GM19193 (cell line): ENCODE measurements around the gene KRTAP10-5.

Source experiments
- POLR2A ChIP-seq: IDR thresholded peaks from 4 replicates; pipeline ENCODE4 v1.6.1; 2011; ENCODE audit not compliant: insufficient read depth, insufficient read length; ENCODE audit errors: extremely low read depth

Gene KRTAP10-5

GRCh38 chr21:44568261-44568660, 12.1 kb downstream of the KRTAP10-5 start:
- no peak for TF ChIP-seq POLR2A

GRCh38 chr21:44567481-44568171, 12.8 kb downstream of the KRTAP10-5 start:
- TF ChIP-seq POLR2A: no peak

DNA sequence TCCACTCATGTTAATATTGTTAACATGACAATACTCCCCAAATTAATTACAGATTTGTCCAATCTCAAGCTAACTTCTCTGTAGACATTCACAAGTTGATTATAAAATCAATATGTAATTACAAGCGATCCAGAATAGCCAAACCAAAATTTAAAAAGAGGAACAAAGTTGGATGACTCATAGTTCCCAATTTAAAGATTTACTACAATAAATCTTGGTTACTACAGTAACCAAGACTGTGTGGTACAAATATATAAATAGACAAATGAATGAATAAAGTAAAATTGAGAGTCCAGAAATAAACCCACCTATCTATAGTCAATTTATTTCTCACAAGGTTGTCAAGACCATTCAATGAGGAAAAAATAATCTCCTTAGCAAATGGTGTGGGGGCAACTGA, 14.0 kb downstream of the KRTAP10-5 start:
- TF ChIP-seq POLR2A: no peak

- no peak for TF ChIP-seq POLR2A
These were observed 15.4 kb downstream of the KRTAP10-5 start for GRCh38 chr21:44564886-44565598.

DNA sequence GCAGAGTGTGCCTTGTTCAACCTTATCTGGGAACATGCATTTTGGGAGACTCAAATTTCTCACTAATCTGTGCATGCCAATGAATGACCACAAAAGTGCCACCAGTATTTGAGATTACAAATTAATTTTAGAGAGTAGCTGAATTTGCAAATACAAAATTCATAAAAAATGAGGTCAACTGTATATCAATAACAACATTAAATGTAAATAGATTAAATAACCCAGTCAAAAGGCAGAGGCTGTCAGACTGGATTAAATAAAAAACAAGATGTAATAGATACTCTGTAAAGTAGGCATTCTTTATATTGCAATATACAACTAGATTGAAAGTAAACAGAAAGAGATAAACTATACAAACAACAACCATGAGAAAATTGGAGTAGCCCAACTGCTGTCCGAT, 16.3 kb downstream of the KRTAP10-5 start:
- TF ChIP-seq POLR2A: no peak

DNA sequence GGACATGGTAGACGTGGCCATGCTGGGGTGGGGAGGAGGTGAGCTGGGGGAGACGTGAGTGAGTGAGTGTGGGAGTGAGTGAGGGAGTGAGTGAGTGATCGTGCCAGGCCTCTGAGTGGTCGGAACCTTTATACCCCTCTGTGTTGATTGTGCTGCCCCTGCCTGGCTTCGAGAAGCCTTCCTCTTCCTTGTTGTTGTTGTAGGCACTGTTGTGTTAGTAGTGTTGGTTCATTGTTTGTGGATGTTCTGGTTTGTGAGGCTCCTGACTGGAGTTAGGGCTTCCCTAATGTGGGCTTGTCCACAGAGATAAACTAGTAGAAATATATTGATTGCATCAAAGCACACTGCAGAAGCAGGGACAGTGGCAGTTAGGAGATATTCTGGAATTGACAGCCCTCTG, 21.7 kb downstream of the KRTAP10-5 start, which contains the start of gene KRTAP10-3:
Gene KRTAP10-3 (minus strand): TSS at position 101 of the 400 bp plus-strand sequence. CDS start 80 bp downstream, at position 21.
- no peak for TF ChIP-seq POLR2A

DNA sequence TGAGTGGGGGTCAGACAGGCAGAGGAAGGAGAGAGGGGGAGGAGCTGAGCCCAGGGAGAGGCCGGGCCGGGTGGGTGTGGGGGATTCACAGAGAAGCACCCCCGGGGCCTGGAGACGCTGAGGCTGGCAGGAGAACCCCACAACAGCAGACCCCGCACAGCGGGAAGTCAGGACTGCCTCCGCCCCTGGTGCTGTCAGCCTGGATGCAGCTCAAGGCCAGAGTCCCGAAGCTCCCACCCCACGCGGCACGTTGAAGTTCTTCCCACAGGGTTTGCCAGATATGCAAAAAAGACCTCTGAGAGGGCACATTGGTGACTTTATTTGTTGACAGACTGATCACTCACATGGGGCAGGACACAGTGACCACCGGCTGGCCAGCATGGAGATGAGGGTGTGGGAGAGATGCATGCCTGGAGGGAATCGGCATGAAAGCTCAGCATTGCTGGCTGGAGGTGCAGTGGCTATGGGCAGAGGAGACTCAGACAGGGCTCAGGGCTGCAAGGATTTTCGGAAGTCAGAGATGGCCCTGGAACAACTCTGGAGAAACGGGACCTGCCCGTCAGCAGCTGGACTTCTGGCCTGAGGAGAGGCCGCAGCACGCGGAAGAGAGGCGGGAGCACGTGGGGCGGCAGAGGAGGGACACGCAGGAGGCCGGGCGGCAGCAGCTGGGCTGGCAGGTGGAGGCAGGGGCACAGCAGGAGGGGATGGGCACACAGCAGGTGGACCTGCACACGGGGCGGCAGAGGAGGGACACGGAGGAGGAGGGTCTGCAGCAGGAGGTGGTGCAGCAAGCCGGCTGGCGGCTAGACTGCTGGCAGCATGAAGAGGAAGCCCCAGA, 22.7 kb downstream of the KRTAP10-5 start:
- TF ChIP-seq POLR2A: no peak

DNA sequence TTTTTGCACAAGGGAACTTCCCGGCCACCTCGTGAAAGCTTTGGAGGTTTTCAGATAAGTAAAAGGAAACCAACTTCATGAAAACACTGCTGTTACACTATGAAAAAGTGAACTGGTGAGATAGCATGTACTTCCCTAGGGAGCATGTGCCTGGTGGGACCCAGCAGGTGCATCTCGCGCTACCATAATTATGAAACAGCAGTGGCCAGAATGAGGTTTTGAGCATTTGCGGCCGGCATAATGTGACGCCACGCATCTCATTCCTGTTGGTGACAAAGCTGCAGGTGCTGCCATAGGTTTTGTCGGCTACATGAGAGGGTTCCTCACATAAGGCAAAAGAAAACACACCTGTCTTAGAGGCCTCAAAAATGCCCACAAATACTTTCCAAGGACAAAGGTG, 23.5 kb downstream of the KRTAP10-5 start:
- no peak for TF ChIP-seq POLR2A

DNA sequence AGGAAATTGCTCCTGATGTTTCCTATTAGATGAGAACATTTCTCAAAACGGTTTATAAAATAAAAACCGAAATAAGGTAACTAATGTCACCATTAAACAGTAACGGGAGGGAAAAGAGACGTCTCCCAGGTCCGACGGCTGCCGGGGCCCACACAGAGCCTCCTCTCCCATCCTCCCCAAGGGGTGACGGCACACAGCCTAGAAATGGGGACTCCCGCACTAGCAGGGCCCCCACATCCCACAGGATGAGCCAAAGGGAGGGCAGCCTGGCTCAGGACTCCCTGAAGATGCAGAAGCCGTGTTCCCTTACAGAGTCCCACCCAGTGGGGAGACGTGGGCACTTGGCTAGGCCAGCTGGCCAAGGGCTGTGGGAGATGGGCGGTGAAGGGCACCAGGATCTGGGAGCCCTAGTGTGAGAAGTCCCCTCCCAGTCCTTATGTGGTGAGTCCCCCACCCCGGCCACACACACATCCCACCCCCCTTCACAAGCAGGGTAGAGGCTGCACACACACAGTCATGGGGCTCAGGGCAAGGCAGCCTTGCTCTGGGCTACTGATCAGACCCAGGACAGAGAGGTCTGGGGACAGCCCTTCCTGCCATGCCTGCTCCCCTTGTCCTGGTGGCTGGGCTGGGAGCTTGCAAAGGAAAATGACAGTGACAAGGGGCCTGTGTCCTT, 25.1 kb downstream of the KRTAP10-5 start:
- TF ChIP-seq POLR2A: no peak

GRCh38 chr21:44552681-44553080, 27.7 kb downstream of the KRTAP10-5 start:
- TF ChIP-seq POLR2A: no peak

- no peak for TF ChIP-seq POLR2A
These were observed 28.3 kb downstream of the KRTAP10-5 start for GRCh38 chr21:44552136-44552535.

- TF ChIP-seq POLR2A: no peak
These were observed 29.0 kb downstream of the KRTAP10-5 start, which contains the start of gene KRTAP10-2 for GRCh38 chr21:44551340-44551961. Gene KRTAP10-2, minus strand, starts transcription at chr21:44551505. Its CDS starts 47 bp downstream, at chr21:44551458.

DNA sequence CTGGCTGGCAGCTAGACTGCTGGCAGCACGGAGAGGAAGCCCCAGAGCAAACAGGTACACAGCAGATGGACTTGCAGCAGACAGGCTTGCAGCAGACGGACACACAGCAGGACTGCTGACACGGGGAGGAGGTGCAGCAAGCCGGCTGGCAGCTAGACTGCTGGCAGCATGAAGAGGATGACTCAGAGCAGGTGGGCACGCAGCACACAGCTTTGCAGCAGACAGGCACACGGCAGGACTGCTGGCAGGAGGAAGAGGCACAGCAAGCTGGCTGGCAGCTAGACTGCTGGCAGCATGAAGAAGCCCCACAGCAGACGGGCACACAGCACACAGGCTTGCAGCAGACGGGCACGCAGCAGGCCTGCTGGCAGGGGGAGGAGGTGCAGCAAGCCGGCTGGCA, 29.6 kb downstream of the KRTAP10-5 start:
- no peak for TF ChIP-seq POLR2A

GRCh38 chr21:44549525-44550211, 30.7 kb downstream of the KRTAP10-5 start:
- no peak for TF ChIP-seq POLR2A
